Gastroesophageal sphincter (tissue), 3 donors: ENCODE measurements around the gene KHDRBS1.

Source experiments
- EP300 ChIP-seq: sonication (generic); formaldehyde crosslinking; IDR thresholded peaks from one replicate; pipeline ENCODE4 v1.6.1; 2017; ENCODE audit warnings: antibody characterized with exemption, mild to moderate bottlenecking
- POLR2A ChIP-seq, 2 donors: fragments of 450-650 bp; IDR thresholded peaks; one replicate each; pipeline ENCODE4 v1.6.1; 2017; ENCODE audit warnings: antibody characterized with exemption in 2 of 2, mild to moderate bottlenecking in 2 of 2, moderate library complexity in 1 of 2
- POLR2AphosphoS5 ChIP-seq: sonication (generic); formaldehyde crosslinking; IDR thresholded peaks from one replicate; pipeline ENCODE4 v1.6.1; 2017; ENCODE audit warnings: antibody characterized with exemption
- TF ChIP-seq, protein P1 (sequence below), 4 experiments: fragments of 200-600 bp in 2 of 4; fragments of 450-650 bp in 2 of 4; sonication (generic) in 1 of 4; IDR thresholded peaks; one replicate each; pipeline ENCODE4 v1.5.1; 2017 to 2019; ENCODE audit warnings: antibody characterized with exemption in 4 of 4, mild to moderate bottlenecking in 2 of 4, moderate library complexity in 2 of 4

- TF ChIP-seq EP300 = no peak
- TF ChIP-seq POLR2A (IDR thresholded peaks at IDR 0.05) = peak; percentile 95 to 97
- TF ChIP-seq, protein P1, sequence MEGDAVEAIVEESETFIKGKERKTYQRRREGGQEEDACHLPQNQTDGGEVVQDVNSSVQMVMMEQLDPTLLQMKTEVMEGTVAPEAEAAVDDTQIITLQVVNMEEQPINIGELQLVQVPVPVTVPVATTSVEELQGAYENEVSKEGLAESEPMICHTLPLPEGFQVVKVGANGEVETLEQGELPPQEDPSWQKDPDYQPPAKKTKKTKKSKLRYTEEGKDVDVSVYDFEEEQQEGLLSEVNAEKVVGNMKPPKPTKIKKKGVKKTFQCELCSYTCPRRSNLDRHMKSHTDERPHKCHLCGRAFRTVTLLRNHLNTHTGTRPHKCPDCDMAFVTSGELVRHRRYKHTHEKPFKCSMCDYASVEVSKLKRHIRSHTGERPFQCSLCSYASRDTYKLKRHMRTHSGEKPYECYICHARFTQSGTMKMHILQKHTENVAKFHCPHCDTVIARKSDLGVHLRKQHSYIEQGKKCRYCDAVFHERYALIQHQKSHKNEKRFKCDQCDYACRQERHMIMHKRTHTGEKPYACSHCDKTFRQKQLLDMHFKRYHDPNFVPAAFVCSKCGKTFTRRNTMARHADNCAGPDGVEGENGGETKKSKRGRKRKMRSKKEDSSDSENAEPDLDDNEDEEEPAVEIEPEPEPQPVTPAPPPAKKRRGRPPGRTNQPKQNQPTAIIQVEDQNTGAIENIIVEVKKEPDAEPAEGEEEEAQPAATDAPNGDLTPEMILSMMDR (IDR thresholded peaks at IDR 0.05) = no peak
- peak; percentile 97 for TF ChIP-seq POLR2AphosphoS5
These were observed at the start of gene KHDRBS1 for GRCh38 chr1:32013386-32014198.
